Activated CD8-positive, alpha-beta memory T cell treated with anti-CD3 and anti-CD28 coated beads for 4 hours (primary cell): Measurements from ENCODE around the gene DUSP6.

ENCODE experiments used
- DNase-seq, 2 donors: peaks; one replicate each; pipeline ENCODE4 v3.0.0-alpha.2; 2020; ENCODE audit warnings: low read depth in 2 of 2

DUSP6 gene

DNA sequence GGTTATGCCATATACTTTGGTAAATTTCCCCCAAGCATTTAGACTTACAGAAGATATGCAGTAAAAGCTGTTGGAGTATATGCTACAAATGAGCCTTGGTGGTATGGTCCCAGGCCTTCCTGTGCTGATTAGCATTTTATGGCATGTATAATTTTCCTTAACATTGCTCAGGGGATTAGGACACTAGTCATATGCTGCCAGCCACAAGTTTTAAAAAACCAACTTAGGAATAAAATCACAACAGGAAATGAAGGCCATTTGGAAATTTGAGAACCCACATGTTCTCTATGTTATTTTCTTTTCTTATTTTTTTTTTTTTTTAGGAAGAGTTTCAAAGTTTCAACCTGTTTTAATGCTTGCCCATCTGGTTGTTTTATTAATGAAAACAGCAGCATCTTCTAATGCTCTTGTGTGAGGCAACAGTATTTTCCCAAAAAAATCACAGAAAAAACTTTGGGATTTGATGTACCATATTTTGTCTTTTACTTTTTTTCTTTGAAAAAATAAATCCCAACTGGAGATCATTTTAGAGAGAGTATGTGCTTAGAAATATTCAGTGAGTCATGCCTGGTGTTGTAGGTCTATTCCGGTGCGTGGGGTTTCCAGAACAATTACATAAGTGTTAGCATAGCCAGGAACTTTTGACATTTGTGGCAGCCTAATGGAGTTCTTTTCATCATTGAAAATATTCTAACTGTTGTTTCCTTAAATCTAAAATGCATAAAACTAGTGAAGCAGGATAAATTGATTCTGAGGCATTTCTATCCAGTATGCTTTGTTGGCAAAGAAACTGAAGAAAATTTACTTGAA, 21.7 kb upstream of the DUSP6 start:
- DNase-seq: no peak

DNA sequence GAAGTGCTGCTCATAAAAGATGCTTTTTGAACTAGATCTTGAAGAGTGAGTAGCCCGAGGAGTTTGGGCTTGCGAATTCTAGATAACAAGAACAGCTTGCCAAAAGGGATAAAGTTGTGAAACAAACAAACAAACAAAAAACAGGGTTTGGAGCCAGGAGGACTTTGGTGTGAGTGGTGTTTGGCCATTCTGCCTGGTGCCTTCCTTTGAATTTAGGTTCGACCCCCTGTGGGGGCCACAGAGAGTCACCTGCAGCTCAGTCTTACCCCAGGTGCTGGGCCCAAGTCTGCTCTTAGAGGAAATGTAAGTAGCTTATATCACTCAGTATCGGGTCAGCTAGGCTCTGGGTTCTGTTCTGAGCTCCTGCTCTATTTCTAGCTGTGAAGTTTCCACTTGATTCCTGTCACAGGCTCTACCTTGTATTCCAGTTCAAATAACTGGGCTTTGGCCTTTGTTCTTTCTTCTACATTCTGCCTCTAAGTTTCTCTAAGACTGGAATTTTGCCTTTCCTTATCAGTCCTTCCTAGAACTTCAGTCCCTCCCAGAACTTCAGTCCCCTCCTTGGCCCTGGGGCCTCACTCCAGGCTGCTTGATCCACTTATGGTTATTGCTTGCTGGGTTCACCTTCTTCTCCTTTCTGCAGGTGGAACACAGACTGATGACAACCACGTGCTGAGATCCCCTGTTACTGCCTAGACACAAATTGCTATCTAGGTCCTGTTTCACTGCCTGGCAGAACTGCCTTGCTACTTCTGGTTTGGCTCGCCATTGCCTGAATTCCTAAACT, 20.5 kb upstream of the DUSP6 start:
- DNase-seq: no peak

DNA sequence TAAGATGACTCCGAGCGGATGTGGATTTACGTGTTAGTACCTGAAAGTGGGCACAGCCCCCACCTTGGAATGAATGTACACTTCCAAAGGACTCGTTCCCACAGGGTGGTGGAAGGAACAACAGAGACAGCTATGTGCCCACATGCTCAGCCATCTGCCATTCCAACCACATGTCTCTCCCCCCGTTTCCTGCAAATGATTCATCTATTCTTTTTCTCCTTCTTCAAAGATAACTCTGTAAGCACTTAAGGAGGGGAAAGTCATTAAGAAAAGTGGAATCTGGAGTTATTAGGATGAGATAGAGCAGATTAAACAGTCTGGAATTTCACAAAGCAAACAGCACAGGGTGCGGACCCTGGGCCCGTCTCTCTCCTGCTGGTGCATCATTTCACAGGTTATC, 18.5 kb upstream of the DUSP6 start:
- DNase-seq: no peak

DNA sequence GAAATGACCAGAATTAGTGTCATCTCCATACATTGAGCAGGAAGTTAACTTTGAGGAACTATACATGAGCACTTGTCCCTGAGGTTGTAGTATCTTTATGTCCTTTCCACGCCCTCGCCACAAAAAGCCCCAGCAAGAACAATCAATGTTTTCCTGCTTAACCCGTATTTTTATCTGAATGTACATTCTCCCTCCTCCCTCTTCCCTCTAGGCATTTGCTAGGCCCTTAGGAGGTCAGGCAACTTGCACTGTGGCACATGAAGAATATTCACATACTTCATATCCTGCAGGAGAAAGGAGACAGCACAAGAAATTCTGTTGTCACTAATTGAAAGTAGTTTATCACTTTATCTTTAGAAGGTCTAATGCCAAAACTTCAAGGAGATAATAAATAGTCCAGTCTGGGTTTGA, 18.1 kb upstream of the DUSP6 start:
- no peak for DNase-seq

DNA sequence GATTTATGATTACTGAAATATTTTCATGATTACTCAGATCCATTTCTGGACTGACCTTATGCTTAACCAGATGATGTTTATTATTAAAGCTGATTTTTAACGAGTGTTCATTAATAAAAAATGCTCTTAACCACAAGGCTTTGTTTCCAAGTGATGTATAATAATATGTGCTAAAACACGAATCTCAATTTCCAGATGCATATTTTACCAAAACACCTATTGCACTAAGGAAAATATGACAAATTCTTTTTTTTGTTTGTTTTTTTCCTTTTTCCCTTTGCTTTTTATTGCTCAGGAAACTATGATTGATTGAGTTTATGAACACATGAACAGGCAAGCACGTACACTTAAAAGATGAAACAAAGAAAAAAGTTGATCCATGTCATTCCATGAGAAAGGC, 16.9 kb upstream of the DUSP6 start:
- no peak for DNase-seq

DNA sequence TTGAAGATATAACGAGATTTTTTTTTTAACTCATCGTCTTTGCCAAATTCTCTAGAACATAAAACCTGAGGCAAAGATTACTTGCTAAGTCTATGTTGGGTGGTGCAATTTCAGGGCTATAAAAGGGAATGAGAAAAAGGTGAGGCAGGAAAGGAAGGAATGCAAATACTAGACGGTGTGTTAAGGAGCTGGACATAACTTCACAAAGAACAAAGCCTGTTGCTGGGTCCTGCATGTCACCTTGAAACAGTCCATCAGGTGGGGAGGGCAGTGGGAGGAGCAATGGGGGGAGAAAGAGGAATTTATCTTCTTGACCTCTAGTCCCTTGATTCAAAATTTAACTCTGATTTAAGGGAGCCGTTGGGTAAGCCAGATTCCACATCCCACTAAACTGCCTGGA, 16.1 kb upstream of the DUSP6 start:
- no peak for DNase-seq

DNA sequence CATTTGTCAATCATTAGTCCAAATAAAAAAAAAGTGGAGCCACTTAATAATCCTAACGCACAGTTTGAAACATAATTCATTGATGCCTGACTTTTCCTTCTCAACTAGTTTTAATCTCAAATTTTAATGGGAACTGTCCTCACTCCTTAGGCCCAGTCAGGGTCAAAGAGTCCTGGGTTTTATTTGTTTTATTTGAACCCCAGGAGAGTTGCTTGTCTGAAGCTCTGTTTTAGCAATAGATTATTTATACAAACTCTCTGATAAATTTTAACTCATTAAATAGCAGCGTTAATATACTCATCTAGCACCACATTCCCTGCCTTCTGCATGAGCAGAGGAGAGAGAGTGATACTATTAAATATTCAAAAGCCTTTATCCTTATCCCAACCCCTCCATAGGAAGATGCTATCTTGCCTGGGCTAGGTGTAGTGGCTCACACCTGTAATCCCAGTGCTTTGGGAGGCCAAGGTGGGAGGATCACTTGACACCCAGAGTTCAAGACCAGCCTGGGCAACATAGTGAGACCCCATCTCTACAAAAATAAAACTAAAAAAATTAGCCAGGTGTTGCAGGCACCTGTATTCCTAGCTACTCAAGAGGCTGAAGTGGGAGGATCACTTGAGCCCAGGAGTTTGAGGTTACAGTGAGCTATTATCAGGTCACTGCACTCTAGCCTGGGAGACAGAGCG, 14.5 kb upstream of the DUSP6 start:
- no peak for DNase-seq

DNA sequence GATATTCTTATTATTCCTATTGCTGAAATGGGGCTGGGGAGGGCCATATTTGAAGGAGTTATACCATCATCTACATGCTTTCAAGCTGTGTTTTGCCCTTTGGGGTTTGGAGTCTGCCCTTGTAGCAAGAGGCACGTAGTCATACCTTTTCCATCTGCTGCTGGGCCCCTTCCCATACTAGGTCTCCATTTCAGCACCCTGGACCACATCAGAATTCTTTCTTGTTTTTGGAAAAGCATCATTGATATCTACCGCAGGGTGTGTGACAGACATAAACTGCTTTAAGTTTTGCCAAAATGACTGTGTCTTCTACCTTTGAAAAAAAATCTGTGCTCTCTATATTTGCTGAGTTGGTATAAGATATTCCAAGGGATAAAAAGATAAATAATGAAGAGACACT, 12.3 kb upstream of the DUSP6 start:
- no peak for DNase-seq

DNA sequence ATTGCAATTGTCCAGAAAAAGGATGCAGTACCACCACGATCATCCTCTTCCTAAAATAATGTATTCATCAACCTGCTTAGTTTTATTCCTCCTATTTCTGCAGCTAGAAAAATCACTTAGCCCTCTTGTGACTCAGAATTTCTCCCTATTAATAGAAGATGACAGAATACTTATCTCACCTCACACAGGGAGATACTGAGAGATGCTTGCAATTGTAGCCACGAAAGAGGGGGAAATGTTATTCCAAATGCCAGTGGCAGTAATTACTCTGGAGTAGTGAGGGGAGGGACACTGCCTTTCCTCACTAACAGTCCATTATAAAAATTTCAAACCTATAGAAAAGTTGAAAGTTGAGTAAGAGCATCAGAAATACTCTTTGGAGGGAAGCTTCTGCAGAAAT, 11.8 kb upstream of the DUSP6 start:
- no peak for DNase-seq

DNA sequence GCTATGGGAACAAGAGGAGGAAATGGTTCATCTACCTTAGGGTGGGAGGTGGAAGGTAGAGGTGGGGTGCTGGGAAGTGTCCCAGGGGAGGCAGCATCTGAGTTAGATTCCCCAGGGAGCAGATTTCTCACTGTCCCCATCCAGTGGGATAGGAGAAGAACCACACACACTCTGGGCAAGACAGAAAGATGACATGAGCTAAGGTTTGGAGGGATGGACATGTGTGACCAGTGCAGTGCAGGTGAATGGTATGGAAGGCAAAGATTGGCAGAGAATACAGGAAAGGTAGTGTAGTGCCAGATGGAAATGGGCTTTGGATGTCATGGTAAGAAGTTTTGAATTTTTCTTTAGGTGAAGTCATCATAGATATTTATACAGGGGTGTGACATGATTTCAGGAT, 11.3 kb upstream of the DUSP6 start:
- DNase-seq: no peak

DNA sequence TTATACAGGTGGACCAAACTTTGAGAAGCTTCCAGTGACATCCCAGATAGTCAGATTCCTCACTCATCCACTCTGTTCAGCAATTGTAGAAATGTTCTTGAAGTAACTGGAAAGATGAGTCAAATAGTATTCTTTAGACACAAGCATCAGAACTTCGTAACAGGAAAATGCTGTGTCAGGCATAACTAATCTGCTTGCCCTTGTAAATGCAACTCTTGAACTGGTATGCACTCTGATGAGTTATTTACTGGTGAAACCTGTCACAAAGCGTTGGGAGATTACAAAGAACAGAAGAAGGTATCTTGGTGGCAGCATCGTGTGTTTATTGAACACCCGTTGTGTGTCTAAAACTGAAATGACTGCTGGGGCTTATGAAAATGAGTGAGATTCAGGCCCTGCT, 10.8 kb upstream of the DUSP6 start:
- no peak for DNase-seq

DNA sequence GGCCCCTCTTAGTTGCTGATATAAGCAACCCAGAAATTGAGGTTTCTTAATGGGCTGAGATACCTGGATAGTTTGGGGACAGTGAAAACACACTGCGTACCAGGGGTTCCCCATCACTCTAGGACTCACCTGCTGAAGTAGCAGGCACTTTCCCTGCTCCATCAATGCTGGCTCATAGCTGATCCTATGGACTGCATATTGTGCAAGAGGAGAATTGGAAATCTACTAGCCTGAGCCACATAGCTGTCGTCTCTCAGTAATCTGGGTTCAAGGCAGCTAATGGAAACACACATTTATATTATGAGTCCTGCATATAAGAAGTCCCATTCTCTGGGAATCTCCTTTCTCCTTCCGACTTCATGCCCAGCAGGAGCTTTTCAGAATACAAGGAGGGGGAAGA, 7.3 kb upstream of the DUSP6 start:
- DNase-seq: no peak

DNA sequence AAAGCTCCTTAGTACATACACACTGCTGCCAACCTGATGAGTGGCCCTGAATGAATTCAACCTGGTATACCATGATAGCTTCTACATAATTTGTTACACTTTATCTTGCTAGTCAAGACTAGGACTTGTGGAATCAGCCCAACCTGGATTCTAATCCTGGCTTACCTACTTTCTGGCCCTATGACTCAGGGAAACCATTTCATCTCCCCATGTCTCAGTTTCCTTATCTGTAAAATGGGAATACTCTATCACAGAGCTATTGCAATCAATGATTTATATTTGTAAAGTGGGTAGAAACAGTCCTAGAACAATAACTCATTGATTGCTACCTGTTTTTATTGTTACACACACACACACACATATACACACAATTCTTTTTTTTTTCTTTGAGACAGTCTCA, 6.5 kb upstream of the DUSP6 start:
- DNase-seq: no peak

DNA sequence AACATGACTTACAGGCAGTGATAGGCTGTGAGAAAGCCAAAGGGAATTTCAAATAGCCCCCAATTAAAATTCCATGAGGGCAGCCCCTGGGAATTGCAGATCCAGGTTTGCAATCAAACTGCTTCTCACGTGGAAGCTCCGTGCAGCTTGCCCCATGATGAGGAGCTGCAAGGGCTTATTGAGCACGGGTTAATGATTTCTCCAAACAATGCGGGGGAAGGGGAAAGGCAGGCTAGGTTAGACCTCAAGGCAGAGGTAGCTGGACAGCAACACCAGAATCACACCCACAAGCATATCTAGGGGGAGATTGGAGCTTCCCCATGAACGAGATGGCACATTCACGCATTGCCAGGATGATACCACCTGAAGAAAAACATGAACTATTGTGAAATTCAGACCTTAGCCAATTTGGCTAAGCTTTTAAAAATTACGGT, 5.0 kb upstream of the DUSP6 start:
- DNase-seq: no peak

DNA sequence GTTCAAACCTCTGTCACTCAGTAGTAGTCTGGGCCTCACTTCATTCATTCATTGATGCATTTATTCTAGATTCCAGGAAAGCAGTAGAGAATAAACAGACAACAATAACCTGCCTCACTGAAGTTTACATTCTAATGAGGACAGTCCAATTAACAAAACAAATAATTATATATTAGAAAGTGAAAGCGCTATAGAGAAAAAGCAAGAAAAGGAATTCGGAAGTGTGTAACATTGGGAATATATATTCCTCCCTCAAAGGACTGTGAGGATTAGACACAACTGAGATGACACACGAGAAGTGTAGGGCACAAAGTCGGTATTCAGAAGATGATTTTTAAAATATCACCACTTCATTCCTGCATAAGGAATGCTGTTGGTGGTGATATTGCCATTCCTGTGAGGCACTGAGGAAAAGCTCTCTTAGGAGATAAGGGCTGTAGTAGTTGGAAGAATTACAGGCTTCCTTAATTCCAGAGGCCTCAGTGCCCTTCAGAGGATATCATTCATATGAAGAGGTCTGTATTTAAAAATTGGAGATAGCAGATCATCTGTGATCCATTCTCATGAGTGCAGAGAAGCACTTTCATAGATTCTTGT, 3.9 kb upstream of the DUSP6 start:
- no peak for DNase-seq

DNA sequence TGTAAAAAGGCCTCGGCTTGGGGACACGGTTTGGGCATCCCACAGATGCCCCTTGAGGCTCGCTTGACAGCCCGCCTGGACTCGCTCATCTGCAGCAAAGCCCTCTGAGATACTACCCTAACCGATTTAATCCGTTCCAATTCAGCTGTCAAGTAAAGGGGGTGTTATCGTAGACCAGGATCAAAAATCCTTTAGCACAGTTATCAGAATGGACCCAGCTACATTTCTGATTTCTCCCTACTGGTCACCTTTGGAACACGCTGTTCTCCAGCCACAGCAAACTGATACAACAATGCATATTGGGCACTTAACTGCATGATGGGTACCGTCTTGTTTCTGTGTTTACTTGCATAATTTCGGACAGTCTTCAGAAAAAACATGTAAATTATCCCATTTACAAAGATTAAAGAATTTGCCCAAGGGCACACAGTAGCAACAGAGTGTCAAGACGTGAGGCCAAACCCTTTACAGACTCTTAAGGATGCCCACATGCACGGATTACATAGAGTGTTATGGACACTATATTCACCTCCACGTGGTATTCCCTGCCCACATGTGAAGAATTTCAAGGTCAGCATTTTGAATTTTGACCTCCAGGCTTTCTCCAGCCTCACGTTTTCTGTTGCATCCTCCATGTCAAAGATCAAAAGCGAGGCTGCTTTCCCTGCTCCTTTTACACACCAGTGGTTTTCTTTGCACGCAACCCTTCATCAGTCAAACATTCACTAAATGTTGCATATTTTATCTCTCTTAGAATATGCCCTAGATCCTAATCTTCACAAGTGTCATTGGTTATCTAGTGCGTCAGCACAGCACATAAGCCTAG, 3.2 kb upstream of the DUSP6 start:
- no peak for DNase-seq

DNA sequence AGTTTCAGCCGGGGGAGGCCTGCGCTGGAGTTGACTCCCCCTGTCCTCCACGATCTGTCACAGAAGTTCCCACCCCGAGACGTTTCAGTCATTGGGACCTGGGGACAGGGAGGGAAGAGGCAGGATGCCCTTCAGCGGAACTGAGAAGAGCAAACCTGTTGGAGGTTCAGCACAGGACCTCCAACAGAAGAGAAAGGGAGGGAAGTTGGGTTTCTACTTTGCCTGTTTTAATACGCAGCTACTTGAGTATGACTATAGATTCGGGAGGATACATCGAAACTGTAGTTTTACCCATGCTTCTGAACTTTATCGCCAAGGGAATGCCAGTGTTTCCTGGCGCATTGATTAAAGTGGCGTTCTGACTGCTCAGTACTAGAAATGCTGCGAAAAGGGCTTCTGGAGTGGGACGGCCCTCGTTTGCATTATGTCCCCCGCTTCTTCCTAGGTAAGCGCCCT, 2.3 kb upstream of the DUSP6 start:
- no peak for DNase-seq

DNA sequence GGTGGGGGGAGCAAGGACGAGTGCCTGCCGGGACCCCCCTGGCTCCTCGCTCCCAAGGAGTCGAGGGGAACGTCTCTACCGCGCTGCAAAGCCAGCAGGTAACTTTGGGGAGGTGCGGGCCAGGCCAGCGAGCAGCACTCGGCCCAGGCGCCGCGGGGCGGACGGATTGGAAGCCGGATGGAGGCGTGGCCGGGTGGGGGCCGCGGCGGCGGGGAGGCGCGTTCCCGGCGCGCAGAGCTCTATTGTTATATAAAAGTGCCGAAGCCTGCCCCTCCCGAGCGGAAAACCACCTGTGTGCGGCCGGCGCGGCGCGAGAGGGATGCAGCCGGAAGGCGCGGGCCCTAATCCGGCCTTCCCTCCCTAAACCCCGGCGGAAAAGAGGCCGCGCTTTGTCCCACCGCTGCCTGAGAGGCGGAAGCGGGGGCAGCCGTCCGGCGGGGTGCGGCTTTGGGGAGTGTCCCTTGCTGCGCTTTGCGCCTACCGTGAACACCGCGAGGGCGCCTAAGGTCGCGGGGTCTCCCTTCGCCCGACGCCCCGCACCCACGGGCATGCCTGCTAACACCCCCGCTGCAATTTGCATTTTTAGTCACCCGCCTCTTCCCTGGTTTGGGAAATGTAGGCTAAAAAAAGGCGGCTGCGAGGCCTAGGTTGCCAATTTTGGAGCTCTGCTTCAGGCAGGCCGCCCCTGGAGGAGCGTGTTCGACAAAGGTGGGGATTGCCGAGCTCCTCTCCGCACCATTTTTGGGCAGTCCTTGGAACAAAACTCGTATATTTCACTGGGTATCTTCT, 1.7 kb upstream of the DUSP6 start:
- peak in 1 of 2 donors; percentile 14 for DNase-seq

DNA sequence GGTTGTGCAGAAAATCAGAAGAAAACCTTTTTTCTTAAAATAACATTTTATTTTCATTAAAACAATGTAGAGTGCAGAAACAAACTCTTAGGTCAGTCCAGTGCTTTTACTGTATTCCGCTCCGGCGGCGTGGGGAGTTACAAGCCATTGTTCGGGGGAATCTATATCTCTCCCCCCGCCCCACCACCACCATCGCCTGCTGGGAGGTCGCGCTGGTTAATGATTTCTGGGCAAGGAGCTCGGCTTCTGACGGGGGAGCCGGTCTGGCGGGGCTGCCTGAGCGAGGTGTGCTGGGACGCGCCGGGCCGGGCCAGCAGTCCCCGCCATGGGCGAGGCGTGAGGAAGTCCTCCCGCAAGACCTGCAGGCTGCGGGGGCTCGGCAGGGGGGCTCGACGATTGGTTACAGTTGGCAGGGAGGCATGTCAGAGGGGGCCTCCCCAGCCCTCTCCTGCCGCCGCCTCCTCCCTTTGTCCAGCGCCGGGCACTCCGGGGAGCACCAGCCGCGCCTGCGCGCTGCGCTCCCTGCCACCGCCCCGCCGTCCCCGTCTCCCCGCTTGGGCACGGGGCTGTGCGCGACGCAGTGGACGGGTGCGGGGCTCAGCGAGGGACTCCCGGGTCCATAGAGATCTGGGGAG, 1.0 kb upstream of the DUSP6 start:
- no peak for DNase-seq

DNA sequence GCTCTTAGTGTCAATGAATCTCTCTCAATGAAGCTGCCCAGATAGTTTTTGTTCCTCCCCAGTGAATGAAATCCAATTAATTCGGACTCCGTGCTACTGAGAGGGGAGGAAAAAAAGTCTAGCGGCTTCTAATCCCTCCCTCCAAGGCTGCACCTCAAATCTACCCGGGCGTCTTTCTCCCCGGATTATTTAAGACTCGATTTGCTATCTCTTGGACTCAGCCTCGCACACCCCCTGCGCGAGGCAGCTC, 134 bp downstream of the DUSP6 start:
- DNase-seq: no peak
